ENCODE measurements around the gene XPA. TPM values are rescaled to one million over a fixed set of nuclear protein-coding genes. Genes with fewer than 3 reads are reported as not detected.

The XPA gene
- total and polyA plus RNA-seq, 2 of the 13 experiments (the other 11 are each of a cell fraction or from before 2014, with no cell fraction given) = 2.3 to 15.2 TPM

DNA sequence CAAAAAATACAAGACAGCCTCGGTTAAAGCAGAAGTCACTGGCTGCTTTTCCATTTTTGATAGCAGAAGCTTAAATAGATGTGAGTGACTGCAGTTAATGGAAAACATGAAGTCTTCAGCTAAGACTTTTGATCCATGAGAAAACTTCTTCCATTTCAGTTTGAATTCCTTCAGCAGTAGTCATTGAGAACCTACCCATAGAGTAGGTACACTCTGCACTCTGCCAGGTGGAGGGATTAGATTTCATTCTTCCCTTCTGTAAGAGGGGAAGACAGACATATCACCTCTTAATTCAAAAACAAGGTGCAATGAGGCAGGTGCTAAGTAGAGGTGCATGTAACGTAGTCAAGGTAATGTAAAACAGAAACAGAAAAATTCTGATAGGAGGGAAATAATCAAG is 26.7 kb upstream of the XPA start:
- Histone ChIP-seq H3K27ac (ENCODE audit: extremely low read length, insufficient read depth, low read length) (no peak overlapping the region), H3K27me3 (ENCODE audit: control insufficient read depth in 1 of 2, insufficient read depth in 2 of 2, low read length in 2 of 2) (no peaks in the 10 kb centered on the region), H2AFZ (ENCODE audit: low read length) (no peak overlapping the region), H3K4me2 (ENCODE audit: low read depth, low read length) (no peak overlapping the region), H4K20me1 (ENCODE audit: insufficient read depth, low read length) (no peaks in the 10 kb centered on the region), H3K9ac (ENCODE audit: insufficient read depth, low read depth, low read length) (no peak overlapping the region), H3K4me1 (ENCODE audit: insufficient read depth, low read length) (peaks cover 12% of the 10 kb centered on the region), H3K4me3 (replicated peaks in 1 of 3; ENCODE audit: insufficient read depth in 1 of 3, low read depth in 2 of 3, low read length in 3 of 3) (no peak overlapping the region), H3K36me3 (replicated peaks in 1 of 2; ENCODE audit: control insufficient read depth in 1 of 2, insufficient read depth in 2 of 2, low read length in 2 of 2) (no peaks in the 10 kb centered on the region), H3K79me2 (ENCODE audit: insufficient read depth, low read length) (no peaks in the 10 kb centered on the region), H3K9me3 (ENCODE audit: low read length) (peaks cover 6% of the 10 kb centered on the region; the same call in 1 of the 2 replicates)
- no peak for TF ChIP-seq ZEB1 (IDR thresholded peaks at IDR 0.05; ENCODE audit: insufficient replicate concordance, low read depth)
- FAIRE-seq = no peak
- BruUV-seq (replicated peaks) = no TSS peak
- 40% methylated on average over 2 of the region's 2 CpGs for WGBS (ENCODE audit: low lambda C conversion rate)
- CTCF ChIA-PET (ENCODE audit: low intra/inter-chr PET ratio, low total read pairs) = no interaction called here
- intact Hi-C loops (cut with micrococcal nuclease; ENCODE audit: unreplicated experiment) (no loop called here), in situ Hi-C loops (cut with HindIII; ENCODE audit: extremely low pct_ligation_motif_present, low pct_unique_long_range_greater_than_20kb) (no loop called here)
- POLR2A ChIA-PET = no interaction called here
- no peak for DNase-seq (ENCODE audit: low spot score)
- no peak for ATAC-seq

DNA sequence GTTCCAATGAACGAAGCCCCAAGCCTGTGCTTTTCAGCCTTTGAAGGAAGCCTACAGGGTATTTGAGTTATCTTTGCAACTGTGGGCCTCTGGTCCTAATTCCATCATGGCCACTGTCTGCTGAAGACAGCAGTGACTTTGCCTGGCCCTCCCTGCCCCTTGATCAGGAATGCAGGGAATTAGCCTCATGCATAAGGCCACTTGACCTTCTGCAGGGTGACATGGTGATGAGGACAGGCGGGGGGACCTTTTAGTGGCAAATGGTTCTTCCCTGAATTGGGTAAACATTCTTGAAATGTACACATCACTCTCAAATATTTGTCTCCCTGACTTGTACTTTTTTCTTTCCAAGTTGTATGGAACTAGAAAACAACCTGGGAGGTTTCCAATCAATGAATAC is 25.2 kb upstream of the XPA start:
- 21% methylated on average over 2 of the region's 2 CpGs for WGBS (ENCODE audit: low lambda C conversion rate)
- ATAC-seq (no peak), DNase-seq (ENCODE audit: low spot score) (no peak), FAIRE-seq (peak; percentile 8)
- BruUV-seq (replicated peaks) = no TSS peak
- Histone ChIP-seq H2AFZ (ENCODE audit: low read length) (no peak overlapping the region), H4K20me1 (ENCODE audit: insufficient read depth, low read length) (no peaks in the 10 kb centered on the region), H3K79me2 (ENCODE audit: insufficient read depth, low read length) (no peaks in the 10 kb centered on the region), H3K4me2 (ENCODE audit: low read depth, low read length) (no peak overlapping the region), H3K4me1 (ENCODE audit: insufficient read depth, low read length) (peaks cover 12% of the 10 kb centered on the region), H3K36me3 (replicated peaks in 1 of 2; ENCODE audit: control insufficient read depth in 1 of 2, insufficient read depth in 2 of 2, low read length in 2 of 2) (no peaks in the 10 kb centered on the region), H3K27me3 (ENCODE audit: control insufficient read depth in 1 of 2, insufficient read depth in 2 of 2, low read length in 2 of 2) (no peaks in the 10 kb centered on the region), H3K9me3 (ENCODE audit: low read length) (peaks cover 6% of the 10 kb centered on the region; the same call in 1 of the 2 replicates), H3K9ac (ENCODE audit: insufficient read depth, low read depth, low read length) (no peak overlapping the region), H3K4me3 (replicated peaks in 1 of 3; ENCODE audit: insufficient read depth in 1 of 3, low read depth in 2 of 3, low read length in 3 of 3) (no peak overlapping the region), H3K27ac (ENCODE audit: extremely low read length, insufficient read depth, low read length) (no peak overlapping the region)
- CTCF ChIA-PET (ENCODE audit: low intra/inter-chr PET ratio, low total read pairs) = no interaction called here
- POLR2A ChIA-PET = no interaction called here
- peak; percentile 26 for TF ChIP-seq TEAD3 (CRISPR knock-in tag; optimal IDR thresholded peaks at IDR 0.05; ENCODE audit: borderline replicate concordance)
- TF ChIP-seq SRSF9 (IDR thresholded peaks at IDR 0.05; ENCODE audit: borderline replicate concordance, insufficient read depth, low read depth, low read length, poor library complexity, severe bottlenecking) = no peak
- in situ Hi-C loops (cut with HindIII; ENCODE audit: extremely low pct_ligation_motif_present, low pct_unique_long_range_greater_than_20kb) (no loop called here), intact Hi-C loops (cut with micrococcal nuclease; ENCODE audit: unreplicated experiment) (no loop called here)

Data from HepG2 (cell line).